ENCODE data around the gene PLD6.

The PLD6 gene

DNA sequence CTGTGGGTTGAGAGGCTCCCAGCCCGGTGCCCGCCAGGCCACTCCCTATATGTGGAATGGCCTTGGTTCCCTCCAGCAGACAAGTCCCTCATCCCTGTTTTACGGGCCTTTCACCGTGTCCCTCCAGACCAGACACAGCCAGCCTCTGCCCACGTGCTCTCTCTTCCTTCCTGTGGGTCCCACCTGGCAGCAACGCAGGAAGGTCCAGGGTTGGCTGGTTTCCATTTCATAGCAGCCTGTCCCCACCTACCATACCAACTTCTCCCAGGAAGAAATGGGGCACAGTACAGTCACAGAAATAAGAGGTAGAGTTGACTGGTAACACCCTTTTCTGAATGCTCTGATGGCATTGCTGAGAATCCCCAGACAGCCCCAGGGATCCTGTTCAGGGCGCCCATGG, 34.9 kb downstream of the PLD6 start:
- DNase-seq (ENCODE audit: extremely low read depth, low read depth) = no peak
- no peak for TF ChIP-seq CTCF (IDR thresholded peaks at IDR 0.05; ENCODE audit: low read depth, low read length, missing control alignments)
- H3K4me3 ChIP-seq (replicated peaks; ENCODE audit: low read depth, low read length) = no peak overlapping the region

DNA sequence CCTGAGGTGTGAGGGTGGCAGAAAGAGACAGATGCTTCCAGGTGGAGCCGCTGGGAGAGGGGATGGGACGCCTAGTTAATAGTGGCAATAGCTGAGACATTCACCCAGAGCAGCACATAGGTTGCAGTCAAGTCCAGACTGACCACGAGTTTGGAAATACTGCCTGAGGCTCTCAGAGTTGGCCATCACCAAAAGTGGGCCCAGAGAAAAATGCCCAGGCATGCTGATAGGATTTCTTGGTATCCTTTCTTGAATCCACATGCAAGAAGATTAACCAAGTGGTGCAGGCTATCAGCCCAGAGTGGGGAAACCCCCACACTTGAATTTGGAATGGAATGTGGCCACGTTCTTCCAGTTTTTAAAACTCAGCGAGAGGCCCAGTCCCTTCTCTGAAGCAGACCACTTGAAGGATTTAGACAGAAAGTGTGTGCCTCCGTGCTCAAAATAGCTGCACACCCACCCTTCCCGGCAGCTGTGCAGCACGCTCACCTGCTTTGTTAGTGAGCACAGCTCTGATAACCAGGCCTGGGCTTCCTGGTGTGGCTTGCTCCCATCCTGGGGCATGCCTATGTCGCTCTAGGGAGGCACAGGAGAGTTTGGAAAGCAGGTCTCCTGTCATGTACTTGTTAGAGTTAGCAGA, 35.7 kb downstream of the PLD6 start:
- no peak overlapping the region for H3K4me3 ChIP-seq (replicated peaks; ENCODE audit: low read depth, low read length)
- TF ChIP-seq CTCF (IDR thresholded peaks at IDR 0.05; ENCODE audit: low read depth, low read length, missing control alignments) = no peak
- no peak for DNase-seq (ENCODE audit: extremely low read depth, low read depth)

GRCh38 chr17:17169396-17169795, 36.7 kb downstream of the PLD6 start:
- TF ChIP-seq CTCF (IDR thresholded peaks at IDR 0.05; ENCODE audit: low read depth, low read length, missing control alignments) = no peak
- DNase-seq (ENCODE audit: extremely low read depth, low read depth) = no peak

DNA sequence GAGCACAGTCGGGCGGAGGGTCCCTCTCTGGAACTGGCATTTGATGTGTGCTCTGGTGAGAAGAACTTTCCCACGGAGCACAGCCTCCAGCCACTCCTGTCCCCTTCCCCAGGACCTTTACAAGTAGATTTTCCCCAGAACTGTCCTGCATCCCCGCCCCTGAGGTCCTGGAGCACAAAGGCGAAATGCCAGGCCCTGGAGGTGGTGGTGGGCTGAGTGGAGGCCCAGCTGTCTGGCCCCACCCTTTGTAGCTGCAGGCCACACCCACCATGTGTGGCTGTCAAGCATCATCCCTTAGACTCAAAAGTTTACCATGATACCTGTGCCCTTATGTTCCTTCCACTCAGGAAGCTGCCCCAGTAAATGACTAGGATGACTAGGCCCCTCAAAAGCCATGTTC, 37.7 kb downstream of the PLD6 start:
- H3K4me3 ChIP-seq (replicated peaks; ENCODE audit: low read depth, low read length) = no peak overlapping the region
- TF ChIP-seq CTCF (IDR thresholded peaks at IDR 0.05; ENCODE audit: low read depth, low read length, missing control alignments) = no peak
- DNase-seq (ENCODE audit: extremely low read depth, low read depth) = no peak

More at GRCh38 chr17:17169396-17169795, 36.7 kb downstream of the PLD6 start:
- no peak overlapping the region for H3K4me3 ChIP-seq (replicated peaks; ENCODE audit: low read depth, low read length)

GRCh38 chr17:17167986-17168385, 38.1 kb downstream of the PLD6 start:
- no peak for TF ChIP-seq CTCF (IDR thresholded peaks at IDR 0.05; ENCODE audit: low read depth, low read length, missing control alignments)
- DNase-seq (ENCODE audit: extremely low read depth, low read depth) = no peak
- no peak overlapping the region for H3K4me3 ChIP-seq (replicated peaks; ENCODE audit: low read depth, low read length)

DNA sequence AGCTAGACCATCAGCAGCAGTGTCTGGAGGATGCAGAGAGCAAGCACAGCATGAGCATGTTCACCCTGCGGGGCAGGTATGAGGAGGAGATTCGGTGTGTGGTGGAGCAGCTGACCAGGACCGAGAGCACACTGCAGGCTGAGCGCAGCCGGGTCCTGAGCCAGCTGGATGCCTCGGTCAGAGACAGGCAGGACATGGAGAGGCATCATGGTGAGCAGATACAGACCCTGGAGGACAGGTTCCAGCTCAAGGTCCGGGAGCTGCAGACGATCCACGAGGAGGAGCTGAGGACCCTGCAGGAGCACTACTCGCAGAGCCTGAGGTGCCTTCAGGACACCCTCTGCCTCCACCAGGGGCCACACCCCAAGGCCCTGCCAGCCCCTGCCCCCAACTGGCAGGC, 38.8 kb downstream of the PLD6 start:
- DNase-seq (ENCODE audit: extremely low read depth, low read depth) = no peak
- no peak for TF ChIP-seq CTCF (IDR thresholded peaks at IDR 0.05; ENCODE audit: low read depth, low read length, missing control alignments)
- H3K4me3 ChIP-seq (replicated peaks; ENCODE audit: low read depth, low read length) = no peak overlapping the region

GRCh38 chr17:17166446-17166845, 39.7 kb downstream of the PLD6 start:
- DNase-seq (ENCODE audit: extremely low read depth, low read depth) = no peak
- no peak for TF ChIP-seq CTCF (IDR thresholded peaks at IDR 0.05; ENCODE audit: low read depth, low read length, missing control alignments)
- H3K4me3 ChIP-seq (replicated peaks; ENCODE audit: low read depth, low read length) = no peak overlapping the region

All from HFF-Myc (cell line).